DMS 273 (cell line): ENCODE results near the gene C1orf232.
A peak's percentile ranks its signal among the peaks of the same experiment; 100 is the strongest.

Experiments used
- DNase-seq: peaks from one replicate; lab custom pipeline; 2025; ENCODE audit not compliant: unreplicated experiment; lab: John Stamatoyannopoulos, UW

The C1orf232 gene

GRCh38 chr1:26158271-26158907 is 10.4 kb downstream of the C1orf232 start:
- DNase-seq: no peak

- peak; percentile 78 for DNase-seq
Observed at GRCh38 chr1:26156285-26157038, 12.3 kb downstream of the C1orf232 start.

GRCh38 chr1:26155370-26156284 is 13.1 kb downstream of the C1orf232 start:
- DNase-seq: no peak

GRCh38 chr1:26154750-26155149 is 14.0 kb downstream of the C1orf232 start:
- DNase-seq: no peak

GRCh38 chr1:26153966-26154532 is 14.7 kb downstream of the C1orf232 start:
- DNase-seq: no peak

- DNase-seq: no peak
Observed at GRCh38 chr1:26148887-26149286, 19.9 kb downstream of the C1orf232 start.

- no peak for DNase-seq
Observed at GRCh38 chr1:26145960-26146294, 22.8 kb downstream of the C1orf232 start.

- peak; percentile 93 for DNase-seq
Observed at GRCh38 chr1:26145041-26145959, 23.5 kb downstream of the C1orf232 start.

- DNase-seq: no peak
Observed at GRCh38 chr1:26142159-26142558, 26.6 kb downstream of the C1orf232 start.

- DNase-seq: no peak
Observed at GRCh38 chr1:26138974-26139558, 29.7 kb downstream of the C1orf232 start.

- DNase-seq: no peak
Observed at GRCh38 chr1:26134466-26134865, 34.3 kb downstream of the C1orf232 start.

GRCh38 chr1:26132834-26133167 is 36.0 kb downstream of the C1orf232 start:
- DNase-seq: no peak

- DNase-seq: peak; percentile 53
Observed at GRCh38 chr1:26132128-26132833, 36.5 kb downstream of the C1orf232 start.

GRCh38 chr1:26130695-26131094 is 38.1 kb downstream of the C1orf232 start:
- DNase-seq: no peak

GRCh38 chr1:26129778-26130177 is 39.0 kb downstream of the C1orf232 start:
- DNase-seq: no peak

GRCh38 chr1:26127235-26128163 is 41.3 kb downstream of the C1orf232 start:
- no peak for DNase-seq

GRCh38 chr1:26126321-26127084 is 42.3 kb downstream of the C1orf232 start:
- peak; percentile 84 for DNase-seq

- no peak for DNase-seq
Observed at GRCh38 chr1:26125946-26126320, 42.8 kb downstream of the C1orf232 start.
